ENCODE results near the gene PDE6H. TPM values are rescaled to one million over a fixed set of nuclear protein-coding genes. Genes with fewer than 3 reads are reported as not detected.

Gene PDE6H
- total and polyA plus RNA-seq, 4 donors = 0.08 to 0.88 TPM; not detected in 2

DNA sequence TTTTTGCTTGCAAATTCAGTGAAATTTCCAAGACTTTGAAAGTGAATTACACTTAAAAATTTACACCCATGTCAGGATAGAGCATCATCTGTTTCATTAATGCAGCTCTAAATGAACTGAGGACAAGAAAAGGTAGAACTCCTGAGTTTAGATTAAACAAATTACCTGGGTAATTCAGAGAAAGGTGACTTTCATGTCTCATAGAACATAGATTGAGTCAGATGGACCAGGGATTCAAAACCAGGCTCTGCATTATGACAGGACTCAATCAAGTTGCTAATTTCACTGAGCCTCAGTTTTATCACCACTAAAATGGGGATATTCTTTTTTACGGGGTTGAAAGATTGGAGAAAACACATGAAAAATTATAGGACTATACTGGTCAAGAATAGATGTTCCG, 15.9 kb upstream of the PDE6H start:
- ATAC-seq (ENCODE audit: insufficient read depth, low FRiP score) (no peak), DNase-seq (no peak)
- Histone ChIP-seq H3K9me3 (ENCODE audit: control insufficient read depth in 4 of 4, insufficient read depth in 3 of 4, low read length in 3 of 4) (no peaks in the 10 kb centered on the region), H3K27me3 (ENCODE audit: control insufficient read depth in 3 of 3, insufficient read depth in 3 of 3, low read length in 2 of 3) (no peaks in the 10 kb centered on the region), H3K9ac (ENCODE audit: insufficient read depth in 1 of 2, low read length in 2 of 2) (no peak overlapping the region), H3K36me3 (ENCODE audit: control insufficient read depth in 4 of 4, insufficient read depth in 4 of 4, low read length in 4 of 4) (no peaks in the 10 kb centered on the region), H3K27ac (ENCODE audit: low read depth in 1 of 2, low read length in 1 of 2) (peak overlapping the region in 1 of 2 donors; percentile 23), H3K4me1 (ENCODE audit: control insufficient read depth in 5 of 5, insufficient read depth in 5 of 5, low read length in 5 of 5) (peaks cover 0 to 11% (median 3%) of the 10 kb centered on the region in 5 donors), H3K4me3 (no peak overlapping the region)
- TF ChIP-seq, protein P1, sequence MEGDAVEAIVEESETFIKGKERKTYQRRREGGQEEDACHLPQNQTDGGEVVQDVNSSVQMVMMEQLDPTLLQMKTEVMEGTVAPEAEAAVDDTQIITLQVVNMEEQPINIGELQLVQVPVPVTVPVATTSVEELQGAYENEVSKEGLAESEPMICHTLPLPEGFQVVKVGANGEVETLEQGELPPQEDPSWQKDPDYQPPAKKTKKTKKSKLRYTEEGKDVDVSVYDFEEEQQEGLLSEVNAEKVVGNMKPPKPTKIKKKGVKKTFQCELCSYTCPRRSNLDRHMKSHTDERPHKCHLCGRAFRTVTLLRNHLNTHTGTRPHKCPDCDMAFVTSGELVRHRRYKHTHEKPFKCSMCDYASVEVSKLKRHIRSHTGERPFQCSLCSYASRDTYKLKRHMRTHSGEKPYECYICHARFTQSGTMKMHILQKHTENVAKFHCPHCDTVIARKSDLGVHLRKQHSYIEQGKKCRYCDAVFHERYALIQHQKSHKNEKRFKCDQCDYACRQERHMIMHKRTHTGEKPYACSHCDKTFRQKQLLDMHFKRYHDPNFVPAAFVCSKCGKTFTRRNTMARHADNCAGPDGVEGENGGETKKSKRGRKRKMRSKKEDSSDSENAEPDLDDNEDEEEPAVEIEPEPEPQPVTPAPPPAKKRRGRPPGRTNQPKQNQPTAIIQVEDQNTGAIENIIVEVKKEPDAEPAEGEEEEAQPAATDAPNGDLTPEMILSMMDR (IDR thresholded peaks at IDR 0.05; ENCODE audit: control extremely low read depth, extremely low read depth) = no peak
- 40 to 55% methylated on average over 2 of the region's 2 CpGs for WGBS, 2 donors

DNA sequence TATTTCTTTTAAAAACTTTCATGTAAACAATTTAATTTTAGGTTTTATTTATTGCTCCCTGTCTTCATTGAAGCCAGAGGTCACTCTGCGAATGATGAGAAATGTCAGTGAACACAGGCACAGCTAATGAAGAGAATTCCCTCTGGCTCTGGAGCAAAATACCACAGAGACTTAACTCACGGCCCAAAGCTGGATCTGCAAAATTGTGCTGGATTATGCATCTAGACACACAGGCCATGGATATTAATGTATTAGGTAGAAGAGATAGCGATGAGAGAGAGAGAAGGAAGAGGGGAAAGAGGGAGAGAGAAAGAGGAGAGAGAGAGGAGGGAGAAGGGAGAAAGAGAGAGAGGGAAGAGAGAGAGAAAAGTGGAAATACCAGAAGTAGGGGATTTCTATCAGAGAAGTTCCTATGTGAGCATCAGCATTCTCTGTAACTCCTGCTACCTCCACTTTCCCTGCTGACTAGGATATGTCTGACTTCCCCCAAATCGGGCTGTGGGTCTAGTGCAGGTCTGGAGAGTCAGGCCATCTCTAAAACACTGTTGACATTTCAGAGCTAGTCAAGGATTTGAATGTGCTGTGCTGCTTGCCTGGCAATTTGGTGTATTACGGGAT, 15.2 kb upstream of the PDE6H start:
- Histone ChIP-seq H3K27me3 (ENCODE audit: control insufficient read depth in 3 of 3, insufficient read depth in 3 of 3, low read length in 2 of 3) (no peaks in the 10 kb centered on the region), H3K9ac (ENCODE audit: insufficient read depth in 1 of 2, low read length in 2 of 2) (no peak overlapping the region), H3K4me1 (ENCODE audit: control insufficient read depth in 5 of 5, insufficient read depth in 5 of 5, low read length in 5 of 5) (peaks cover 0 to 6% (median 3%) of the 10 kb centered on the region in 5 donors), H3K4me3 (no peak overlapping the region), H3K36me3 (ENCODE audit: control insufficient read depth in 4 of 4, insufficient read depth in 4 of 4, low read length in 4 of 4) (no peaks in the 10 kb centered on the region), H3K27ac (ENCODE audit: low read depth in 1 of 2, low read length in 1 of 2) (peak overlapping the region; percentile 55 to 83), H3K9me3 (ENCODE audit: control insufficient read depth in 4 of 4, insufficient read depth in 3 of 4, low read length in 3 of 4) (no peaks in the 10 kb centered on the region)
- DNase-seq (no peak), ATAC-seq (ENCODE audit: insufficient read depth, low FRiP score) (no peak)
- WGBS, 2 donors = 42 to 45% methylated on average over 5 of the region's 5 CpGs
- TF ChIP-seq, protein P1 (IDR thresholded peaks at IDR 0.05; ENCODE audit: control extremely low read depth, extremely low read depth) = no peak

DNA sequence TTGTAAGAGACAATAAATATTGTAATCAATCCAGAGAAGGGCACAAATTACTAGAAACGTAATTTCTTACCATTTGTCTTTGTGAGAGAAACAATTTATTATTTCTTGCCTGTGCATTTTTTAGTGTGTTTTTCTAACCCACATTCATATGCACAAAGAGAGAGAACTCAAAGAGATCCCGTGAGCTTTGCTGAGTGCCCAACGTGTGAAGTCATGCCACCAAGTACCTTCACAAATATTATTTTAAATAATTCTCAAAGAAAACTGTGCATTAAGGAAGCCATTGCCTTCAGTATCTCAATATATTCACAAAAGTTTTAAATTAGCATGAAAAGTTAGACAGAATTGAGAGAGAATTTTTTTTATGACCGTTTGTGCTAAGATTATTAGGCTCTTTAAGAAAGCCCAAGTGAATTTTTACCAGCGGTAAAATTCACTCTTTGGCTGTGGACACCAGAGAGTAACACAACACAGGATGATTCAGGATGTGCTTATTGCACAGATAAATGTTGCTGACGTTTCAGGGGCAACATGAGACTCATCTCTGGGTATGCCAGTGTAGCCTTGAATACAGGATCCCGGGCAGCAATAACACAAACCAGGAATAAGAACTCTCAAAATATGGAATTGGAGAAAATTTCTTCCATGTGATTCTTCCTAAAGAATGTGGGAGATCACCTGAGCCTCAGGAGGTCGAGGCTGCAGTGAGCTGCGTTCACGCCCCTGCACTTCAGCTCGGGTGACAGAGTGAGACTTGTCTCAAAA, 14.3 kb upstream of the PDE6H start:
- no peaks in the 10 kb centered on the region for H3K9me3 ChIP-seq (ENCODE audit: control insufficient read depth in 4 of 4, insufficient read depth in 3 of 4, low read length in 3 of 4)
- H3K27me3 ChIP-seq (ENCODE audit: control insufficient read depth in 3 of 3, insufficient read depth in 3 of 3, low read length in 2 of 3) = no peaks in the 10 kb centered on the region
- no peaks in the 10 kb centered on the region for H3K36me3 ChIP-seq (ENCODE audit: control insufficient read depth in 4 of 4, insufficient read depth in 4 of 4, low read length in 4 of 4)
- TF ChIP-seq, protein P1 (IDR thresholded peaks at IDR 0.05; ENCODE audit: control extremely low read depth, extremely low read depth) = no peak
- no peak for ATAC-seq (ENCODE audit: insufficient read depth, low FRiP score)
- no peak overlapping the region for H3K4me3 ChIP-seq
- H3K9ac ChIP-seq (ENCODE audit: insufficient read depth in 1 of 2, low read length in 2 of 2) = no peak overlapping the region
- H3K27ac ChIP-seq (ENCODE audit: low read depth in 1 of 2, low read length in 1 of 2) = peak overlapping the region; percentile 63 to 83
- H3K4me1 ChIP-seq (ENCODE audit: control insufficient read depth in 5 of 5, insufficient read depth in 5 of 5, low read length in 5 of 5) = peaks cover 0 to 6% (median 3%) of the 10 kb centered on the region in 5 donors
- 37 to 53% methylated on average over 11 of the region's 11 CpGs for WGBS, 2 donors
- DNase-seq = no peak

Measured in lung (tissue), 12 donors.